ENCODE data around the gene CHST5.

Gene CHST5

GRCh38 chr16:75494184-75494583 is 41.7 kb downstream of the CHST5 start:
- Histone ChIP-seq H3K4me3 (replicated peaks; ENCODE audit: insufficient read depth, low read length) (no peak overlapping the region), H3K27me3 (ENCODE audit: insufficient read depth, poor library complexity, severe bottlenecking) (peaks cover 36% of the 10 kb centered on the region), H3K27ac (replicated peaks) (no peak overlapping the region)
- no peak for DNase-seq (ENCODE audit: low read depth in 1 of 2, low spot score in 1 of 2)
- no peak for TF ChIP-seq SPI1 (IDR thresholded peaks at IDR 0.05; ENCODE audit: borderline replicate concordance, low read depth)
- TF ChIP-seq CTCF (IDR thresholded peaks at IDR 0.05; ENCODE audit: insufficient read depth, low read length), result no peak
- no peak for TF ChIP-seq GABPA (IDR thresholded peaks at IDR 0.05; ENCODE audit: low read depth)
- no peak for TF ChIP-seq POLR2AphosphoS5 (IDR thresholded peaks at IDR 0.05; ENCODE audit: low read depth)
- no peak for TF ChIP-seq REST (IDR thresholded peaks at IDR 0.05; ENCODE audit: insufficient replicate concordance, low read depth)

- Histone ChIP-seq H3K4me3 (replicated peaks; ENCODE audit: insufficient read depth, low read length) (no peak overlapping the region), H3K27ac (replicated peaks) (no peak overlapping the region)
- TF ChIP-seq GABPA (IDR thresholded peaks at IDR 0.05; ENCODE audit: low read depth) (no peak), CTCF (IDR thresholded peaks at IDR 0.05; ENCODE audit: insufficient read depth, low read length) (no peak), REST (IDR thresholded peaks at IDR 0.05; ENCODE audit: insufficient replicate concordance, low read depth) (no peak), POLR2AphosphoS5 (IDR thresholded peaks at IDR 0.05; ENCODE audit: low read depth) (no peak)
These were observed 44.0 kb downstream of the CHST5 start for GRCh38 chr16:75491876-75492275.

GRCh38 chr16:75488322-75488721 is 47.6 kb downstream of the CHST5 start:
- Histone ChIP-seq H3K27ac (replicated peaks) (no peak overlapping the region), H3K4me3 (replicated peaks; ENCODE audit: insufficient read depth, low read length) (no peak overlapping the region), H3K27me3 (ENCODE audit: insufficient read depth, poor library complexity, severe bottlenecking) (peaks cover 9% of the 10 kb centered on the region)
- no peak for TF ChIP-seq CTCF (IDR thresholded peaks at IDR 0.05; ENCODE audit: insufficient read depth, low read length)
- no peak for TF ChIP-seq REST (IDR thresholded peaks at IDR 0.05; ENCODE audit: insufficient replicate concordance, low read depth)
- TF ChIP-seq GABPA (IDR thresholded peaks at IDR 0.05; ENCODE audit: low read depth), result no peak
- no peak for TF ChIP-seq SPI1 (IDR thresholded peaks at IDR 0.05; ENCODE audit: borderline replicate concordance, low read depth)
- no peak for TF ChIP-seq POLR2AphosphoS5 (IDR thresholded peaks at IDR 0.05; ENCODE audit: low read depth)
- DNase-seq (ENCODE audit: low read depth in 1 of 2, low spot score in 1 of 2), result no peak

More at GRCh38 chr16:75491876-75492275, 44.0 kb downstream of the CHST5 start:
- DNase-seq (ENCODE audit: low read depth in 1 of 2, low spot score in 1 of 2), result no peak
- H3K27me3 ChIP-seq (ENCODE audit: insufficient read depth, poor library complexity, severe bottlenecking), result peaks cover 29% of the 10 kb centered on the region
